CD4-positive, alpha-beta T cell treated with Interleukin-17A for 1 hour (primary cell): Measurements from ENCODE around the gene VPS8.
"Not testable (repeated sequence)": the region's sequence is repeated elsewhere in the genome, so short reads cannot be mapped to it uniquely, and the experiment has no call there.

ENCODE experiments used
- DNase-seq: peaks from one replicate; pipeline ENCODE4 v3.0.0-alpha.2; 2020

Gene VPS8

DNA sequence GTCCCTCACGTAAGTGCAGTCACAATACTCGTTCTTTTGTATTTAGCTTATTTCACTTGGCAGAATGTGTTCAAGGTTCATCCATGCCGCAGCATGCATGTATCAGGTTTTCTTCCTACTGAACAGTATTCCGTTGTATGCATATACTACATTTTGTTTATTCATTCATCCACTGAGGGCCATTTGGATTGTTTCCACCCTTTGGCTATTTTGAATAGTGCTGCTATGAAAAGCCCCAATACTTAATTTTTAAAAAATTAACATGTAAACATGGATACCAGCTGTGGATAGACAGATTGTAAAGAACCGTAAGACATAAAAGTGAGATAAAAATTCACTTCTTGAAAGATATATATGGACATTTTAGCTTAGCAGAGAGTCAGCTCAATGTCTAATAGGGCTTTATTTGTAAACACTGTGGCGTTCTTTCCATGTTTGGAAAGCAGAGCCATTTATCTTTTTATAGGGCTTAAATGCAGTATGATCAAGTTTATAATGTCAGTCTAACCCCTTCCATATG lies 115.9 kb downstream of the VPS8 start:
- DNase-seq = no peak

DNA sequence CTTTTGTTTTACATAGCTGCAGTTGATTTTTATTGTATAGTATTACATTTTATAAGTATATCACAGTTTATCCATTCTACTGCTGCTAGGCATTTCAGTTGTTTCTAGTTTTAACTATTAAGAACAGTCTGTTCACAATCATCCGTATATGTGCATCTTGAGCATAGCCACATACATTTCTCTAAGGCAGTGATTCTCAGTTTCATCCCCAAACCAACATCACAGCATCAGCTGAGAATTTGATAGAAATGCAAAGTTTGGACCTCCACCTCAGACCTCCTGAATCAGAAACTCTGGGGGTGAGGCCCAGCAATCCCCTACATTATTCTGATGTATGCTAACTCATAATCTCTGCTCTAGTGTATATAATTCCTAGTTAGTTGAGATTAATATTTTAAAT lies 120.8 kb downstream of the VPS8 start:
- DNase-seq = no peak

DNA sequence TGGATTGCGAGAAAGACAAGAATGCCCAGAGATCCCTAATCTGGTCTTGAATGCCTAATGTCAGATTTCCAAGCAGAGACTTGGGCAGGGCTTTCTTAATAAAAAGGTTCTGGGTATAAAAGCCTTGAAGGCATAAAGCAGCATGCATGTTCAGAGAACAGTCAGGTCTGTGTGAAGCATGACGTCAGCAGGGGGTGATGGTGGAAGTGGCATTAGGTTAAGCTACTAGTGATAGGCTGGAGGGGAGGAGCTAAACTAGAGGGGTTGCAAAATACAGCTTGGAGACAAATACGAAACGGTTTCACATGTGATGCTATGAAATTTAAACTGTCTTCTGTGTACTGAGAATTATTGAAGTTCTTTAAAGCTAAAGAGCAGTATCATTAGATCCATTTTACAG lies 125.6 kb downstream of the VPS8 start:
- no peak for DNase-seq

DNA sequence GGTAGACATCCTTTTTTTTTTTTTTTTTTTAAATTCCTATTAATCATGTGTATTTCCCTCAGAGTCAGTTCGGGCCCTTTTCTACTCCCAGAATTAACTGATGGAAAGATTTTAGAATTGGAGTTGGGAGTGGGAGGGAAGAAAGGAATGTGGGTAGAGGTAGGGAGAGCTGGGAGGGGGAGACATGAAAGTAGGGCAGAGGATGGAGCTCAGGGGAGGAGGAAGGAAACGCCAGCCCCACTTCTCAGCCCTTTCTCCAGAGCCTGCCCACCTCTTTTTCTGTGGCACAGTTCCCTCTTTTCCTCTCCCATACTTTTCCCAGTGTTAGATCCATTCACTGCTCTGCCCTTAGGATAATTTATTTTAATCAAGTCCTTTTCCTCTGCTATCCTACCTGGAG lies 129.4 kb downstream of the VPS8 start:
- no peak for DNase-seq

DNA sequence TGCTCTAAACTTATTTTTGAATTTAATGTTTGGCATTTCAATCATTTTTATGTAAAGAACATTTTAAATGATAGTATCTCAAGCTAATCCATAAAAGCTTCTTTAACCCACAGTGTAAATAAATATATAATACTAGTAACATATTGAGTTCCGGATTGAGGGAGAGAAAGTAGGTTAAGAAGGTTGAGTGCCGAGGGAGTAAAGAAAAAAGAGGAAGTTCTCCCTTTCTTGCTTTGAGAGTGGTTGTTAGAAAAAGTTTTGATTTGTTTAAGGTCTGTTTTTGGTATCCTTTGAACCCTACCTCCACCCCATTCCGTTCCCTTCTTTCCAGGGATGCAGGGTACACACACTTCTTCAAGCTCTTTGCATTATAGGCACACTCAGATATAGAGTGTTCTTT lies 130.8 kb downstream of the VPS8 start:
- no peak for DNase-seq

DNA sequence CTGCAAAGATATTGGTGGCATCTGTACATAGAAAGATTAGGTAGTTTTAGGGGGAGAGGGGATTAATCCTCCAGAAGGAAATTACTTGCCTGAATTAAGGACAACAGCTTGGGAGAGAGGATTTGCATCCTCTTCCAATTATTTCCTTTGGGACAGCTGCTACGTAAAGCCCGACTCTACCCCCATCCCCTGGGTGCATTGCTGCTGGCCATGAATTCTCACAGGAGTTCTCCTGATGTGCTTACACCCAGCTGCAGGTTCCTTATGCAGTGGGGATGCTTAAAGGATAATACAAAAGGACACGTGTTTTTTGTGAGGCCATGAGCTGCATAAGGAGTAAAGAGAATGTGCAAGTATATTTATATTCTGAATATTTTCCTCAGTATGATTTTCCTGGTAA lies 132.3 kb downstream of the VPS8 start:
- DNase-seq = no peak

DNA sequence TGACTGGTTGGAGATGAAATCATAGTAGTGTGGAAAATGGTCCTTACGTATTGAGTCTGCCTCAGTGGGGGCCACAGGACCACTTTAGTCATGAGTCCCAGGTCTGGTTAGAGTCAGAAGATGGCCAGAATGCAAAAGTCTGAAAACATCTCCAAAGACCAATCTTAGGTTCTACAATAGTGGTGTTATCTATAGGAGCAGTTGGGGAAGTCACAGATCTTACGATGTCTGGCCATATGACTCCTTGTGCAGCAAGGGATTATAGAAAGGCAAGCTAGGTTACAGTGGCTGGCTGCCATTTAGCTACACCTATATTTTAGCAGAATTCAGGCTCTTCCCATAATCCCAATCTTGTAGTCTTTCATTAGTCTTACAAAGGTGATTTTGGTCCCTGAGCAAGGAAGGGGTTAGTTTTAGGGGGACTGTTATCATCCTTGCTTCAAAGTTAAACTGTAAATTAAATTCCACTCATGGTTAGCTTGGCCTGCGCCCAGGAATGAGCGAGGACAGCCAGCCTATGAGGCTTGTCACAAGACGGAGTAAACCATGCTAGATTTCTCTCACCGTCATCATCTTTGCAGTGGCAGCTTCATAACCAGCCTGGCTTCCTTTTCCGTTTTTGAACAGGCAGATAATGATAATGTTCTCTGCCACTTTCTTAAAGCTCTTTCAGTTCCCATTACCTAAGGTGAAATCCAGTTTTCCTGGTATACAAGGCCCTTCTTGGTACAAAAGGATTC lies 134.1 kb downstream of the VPS8 start:
- no peak for DNase-seq

DNA sequence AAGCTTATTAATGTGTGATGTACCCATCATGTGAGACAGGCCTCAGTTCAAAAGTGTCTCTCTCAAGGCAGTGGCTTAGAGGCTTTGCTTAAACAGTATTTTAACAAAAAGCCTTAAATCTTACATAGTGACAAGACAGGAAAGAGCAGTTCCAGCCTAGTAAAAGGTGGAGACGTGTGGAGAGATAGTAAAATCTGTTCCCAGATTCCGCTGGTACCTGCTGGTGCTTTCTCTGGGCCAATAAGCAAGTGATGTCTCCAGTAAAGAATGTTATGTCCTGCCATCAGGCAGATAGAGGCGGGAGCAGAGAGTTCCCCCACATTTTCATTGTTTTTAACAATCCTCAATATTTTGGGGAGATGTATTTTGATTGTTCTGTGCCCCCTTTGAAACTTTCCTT lies 135.0 kb downstream of the VPS8 start:
- no peak for DNase-seq

DNA sequence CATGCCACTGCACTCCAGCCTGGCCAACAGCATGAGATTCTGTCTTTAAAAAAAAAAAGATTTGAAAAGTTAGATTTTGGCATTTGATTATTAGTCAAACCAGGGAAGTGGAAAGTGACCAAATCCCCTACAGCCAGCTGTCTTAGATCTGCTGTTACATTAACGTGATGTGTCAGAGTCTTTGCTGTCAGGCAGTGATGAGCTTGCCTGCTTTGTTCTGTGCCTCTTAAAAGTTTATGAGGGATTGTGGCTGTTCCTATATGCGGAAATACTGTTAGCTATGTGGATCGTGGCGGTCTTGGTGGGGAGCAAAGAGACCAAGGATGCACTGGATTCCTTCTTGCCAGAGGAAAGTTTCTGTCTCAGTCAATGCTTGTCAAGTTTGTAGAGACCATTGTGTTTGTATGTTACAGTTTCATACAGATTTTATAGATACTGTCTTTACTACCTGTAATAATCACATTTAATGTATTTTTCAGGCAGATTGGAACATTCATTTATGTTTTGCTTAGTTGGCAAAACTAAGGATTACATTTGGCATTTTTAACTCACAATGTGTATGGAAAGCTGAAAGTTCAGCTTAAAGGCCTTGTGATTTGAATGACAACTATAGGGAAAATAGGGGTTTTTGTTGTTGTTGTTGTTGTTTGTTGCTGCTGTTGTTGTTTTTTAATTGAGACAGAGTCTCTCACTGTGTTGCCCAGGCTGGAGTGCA lies 137.4 kb downstream of the VPS8 start:
- DNase-seq = no peak

DNA sequence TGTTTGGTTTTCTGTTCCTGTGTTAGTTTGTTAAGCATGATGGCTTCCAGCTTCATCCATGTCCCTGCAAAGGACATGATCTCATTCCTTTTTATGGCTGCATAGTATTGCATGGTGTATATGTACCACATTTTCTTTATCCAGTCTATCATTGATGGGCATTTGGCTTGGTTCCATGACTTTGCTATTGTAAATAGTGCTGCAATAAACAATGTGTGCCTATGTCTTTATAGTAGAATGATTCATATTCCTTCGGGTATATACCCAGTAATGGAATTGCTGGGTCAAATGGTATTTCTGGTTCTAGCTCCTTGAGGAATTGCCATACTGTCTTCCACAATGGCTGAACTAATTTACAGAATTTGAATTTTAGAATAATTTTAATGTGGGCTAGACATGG lies 138.8 kb downstream of the VPS8 start:
- not testable (repeated sequence) for DNase-seq

DNA sequence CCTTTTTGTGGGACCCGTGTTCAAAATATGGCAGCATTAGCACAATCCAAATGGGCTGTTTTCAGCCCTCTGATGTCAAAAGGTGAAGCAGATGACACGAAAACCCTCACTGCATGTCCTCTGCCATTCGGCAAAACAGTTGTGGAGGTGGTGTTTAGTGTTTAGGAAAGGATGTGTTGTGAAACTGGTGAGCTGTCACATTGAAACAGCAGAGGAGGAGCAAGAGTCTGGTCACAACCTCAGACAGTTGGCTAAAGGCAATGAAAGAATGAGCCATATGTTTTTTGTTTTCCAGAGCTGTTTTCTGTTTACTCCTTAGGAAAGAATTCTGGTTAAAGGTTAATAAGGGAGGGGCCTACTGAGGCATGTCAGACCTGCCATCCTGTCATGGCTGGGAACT lies 140.7 kb downstream of the VPS8 start:
- no peak for DNase-seq

DNA sequence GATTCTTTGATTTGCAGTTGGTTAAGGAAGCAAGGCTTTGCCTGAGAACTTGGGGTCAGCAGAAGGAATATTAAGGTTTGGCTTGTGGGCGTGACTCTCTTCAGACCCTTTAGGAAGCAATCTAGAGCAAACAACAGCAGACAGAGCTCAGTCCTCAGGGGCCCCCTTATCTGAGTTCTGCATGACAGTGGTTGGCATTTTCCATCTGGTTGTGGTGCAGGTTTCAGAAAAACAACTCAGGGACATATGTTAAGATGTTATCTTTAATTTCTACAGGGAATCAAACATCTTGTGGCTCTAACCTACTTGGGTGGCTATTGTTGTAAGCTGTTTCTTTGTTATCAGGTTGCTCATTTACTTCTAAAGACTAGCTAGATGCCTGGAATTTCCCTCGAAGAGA lies 141.4 kb downstream of the VPS8 start:
- no peak for DNase-seq

DNA sequence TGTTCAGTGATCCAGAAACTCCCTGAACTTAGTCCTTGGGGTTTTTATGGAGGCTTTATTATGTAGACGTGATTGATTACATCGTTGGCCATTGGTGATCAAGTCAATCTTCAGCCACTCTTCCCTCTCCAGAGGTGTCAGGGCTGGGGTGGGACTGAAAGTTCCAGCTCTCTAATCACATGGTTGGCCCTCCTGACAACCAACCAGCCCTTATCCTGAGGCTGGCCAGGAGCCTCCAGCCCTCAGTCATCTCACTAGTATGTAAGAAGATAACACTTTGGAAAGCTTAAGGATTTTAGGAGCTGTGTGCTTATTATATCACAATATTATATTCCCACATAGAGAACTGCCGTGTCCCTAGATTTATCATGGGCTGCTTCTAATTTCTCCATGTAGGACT lies 142.3 kb downstream of the VPS8 start:
- no peak for DNase-seq

DNA sequence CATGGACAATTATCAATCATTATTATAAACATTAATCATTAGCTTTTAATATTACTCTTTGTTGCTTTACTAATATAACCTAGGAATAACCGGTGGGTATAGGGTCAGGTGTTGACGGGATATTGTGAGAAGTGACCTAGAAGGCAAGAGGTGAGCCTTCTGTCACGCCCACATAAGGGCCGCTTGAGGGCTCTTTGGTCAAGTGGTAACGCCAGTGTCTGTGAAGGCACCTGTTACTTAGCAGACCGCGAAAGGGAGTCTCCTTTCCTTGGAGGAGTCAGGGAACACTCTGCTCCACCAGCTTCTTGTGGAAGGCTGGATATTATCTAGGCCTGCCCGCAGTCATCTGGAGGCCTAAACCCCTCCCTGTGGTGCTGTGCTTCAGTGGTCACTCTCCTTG lies 142.9 kb downstream of the VPS8 start:
- not testable (repeated sequence) for DNase-seq

DNA sequence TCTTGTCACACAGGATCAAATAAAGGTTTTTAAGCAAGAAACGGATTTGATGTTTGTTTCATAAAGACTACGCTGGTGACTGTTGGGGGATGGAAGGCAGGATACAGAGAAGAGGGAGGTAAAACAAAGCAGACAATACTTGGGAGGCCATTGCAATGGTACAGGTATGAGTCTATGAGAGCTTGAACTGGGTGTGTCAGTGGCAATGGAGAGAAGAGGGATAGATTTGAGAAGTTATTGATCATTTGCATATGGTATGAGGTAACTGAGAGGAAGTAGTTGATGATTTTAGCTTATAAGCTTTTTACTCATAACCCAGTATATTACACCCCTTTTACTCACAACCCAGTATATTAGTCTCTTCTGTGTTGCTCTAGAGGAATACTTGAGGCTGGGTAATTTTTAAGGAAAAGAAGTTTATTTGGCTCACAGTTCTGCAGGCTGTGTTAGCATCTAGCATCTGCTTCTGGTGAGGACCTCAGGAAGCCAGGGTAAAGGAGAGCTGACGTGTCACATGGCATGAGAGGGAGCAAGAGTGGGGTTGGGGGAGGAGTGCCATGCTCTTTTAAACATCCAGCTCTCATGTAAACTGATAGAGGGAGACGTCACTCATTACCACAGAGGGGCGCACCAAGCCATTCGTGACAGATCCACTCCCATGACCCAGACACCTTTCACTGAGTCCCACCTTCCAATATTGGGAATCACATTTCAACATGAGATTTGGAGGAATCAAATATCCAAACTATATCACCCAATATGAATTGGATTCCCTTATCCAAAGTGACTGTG lies 153.9 kb downstream of the VPS8 start:
- no peak for DNase-seq

DNA sequence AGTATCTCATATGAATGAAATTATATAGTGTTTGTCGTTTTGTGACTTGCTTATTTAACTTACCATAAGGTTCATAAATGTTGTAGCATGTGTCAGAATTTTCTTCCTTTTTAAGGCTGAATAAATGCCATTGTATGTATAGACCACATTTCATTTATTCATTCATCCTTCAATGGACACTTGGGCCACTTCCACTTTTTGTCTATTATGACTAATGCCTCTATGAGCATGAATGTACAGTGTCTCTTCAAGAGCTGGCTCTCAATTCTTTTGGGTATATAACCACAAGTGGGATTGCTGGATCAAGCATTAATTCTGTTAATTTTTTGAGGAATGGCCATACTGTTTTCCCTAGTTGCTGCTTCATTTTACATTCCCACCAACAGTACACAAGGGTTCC lies 156.1 kb downstream of the VPS8 start:
- no peak for DNase-seq

DNA sequence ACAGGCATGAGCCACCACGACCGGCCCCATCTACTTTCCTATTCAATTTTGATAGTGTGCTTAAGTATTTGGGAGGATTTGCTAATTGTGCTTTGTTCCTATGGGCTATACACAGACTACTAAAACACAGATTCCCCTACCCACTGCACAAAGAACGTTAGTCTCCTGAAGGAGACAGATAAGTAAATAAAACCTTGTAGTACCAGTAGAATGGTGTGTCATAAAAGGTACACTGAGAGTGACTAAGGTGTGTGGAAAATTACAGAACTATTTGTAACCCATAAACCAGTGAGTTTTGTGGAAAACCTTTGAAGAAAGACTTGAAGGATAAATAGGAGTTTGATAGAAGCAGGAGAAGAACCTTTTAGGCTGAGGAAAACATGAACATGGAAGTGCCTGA lies 158.2 kb downstream of the VPS8 start:
- DNase-seq = no peak

DNA sequence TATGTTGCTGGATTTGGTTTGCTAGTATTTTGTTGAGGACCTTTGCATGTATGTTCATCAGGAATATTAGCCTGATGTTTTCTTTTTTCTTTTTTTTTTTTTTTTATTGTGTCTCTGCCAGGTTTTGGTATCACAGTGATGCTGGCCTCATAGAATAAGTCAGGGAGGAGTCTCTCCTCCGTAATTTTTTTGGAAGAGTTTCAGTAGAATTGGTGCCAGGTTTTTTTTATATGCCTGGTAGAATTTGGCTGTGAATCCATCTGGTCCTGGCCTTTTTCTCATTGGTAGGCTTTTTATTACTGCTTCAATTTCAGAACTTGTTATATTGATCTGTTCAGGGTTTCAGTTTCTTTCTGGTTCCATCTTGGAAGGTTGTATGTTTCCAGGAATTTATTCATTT lies 165.8 kb downstream of the VPS8 start:
- DNase-seq = no peak

DNA sequence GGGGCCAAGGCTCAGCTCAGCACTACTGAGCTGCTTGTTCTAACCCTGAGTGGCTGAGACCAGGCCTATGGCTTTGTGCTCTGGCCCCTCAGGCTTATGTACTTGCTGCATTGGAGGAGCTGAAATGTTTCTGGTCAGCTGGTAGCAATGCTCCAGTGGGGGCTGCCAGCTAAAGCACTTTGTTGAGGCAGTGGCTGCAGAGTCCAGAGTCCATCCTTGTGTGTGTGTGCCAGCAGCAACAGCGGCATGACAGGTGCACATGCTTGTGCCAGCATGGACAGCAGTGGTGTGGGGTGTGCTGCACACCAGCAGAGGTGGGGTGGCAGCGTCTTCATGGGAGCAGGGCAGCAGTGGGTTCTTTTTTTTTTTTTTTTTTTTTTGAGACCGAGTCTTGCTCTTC lies 169.1 kb downstream of the VPS8 start:
- DNase-seq = no peak

DNA sequence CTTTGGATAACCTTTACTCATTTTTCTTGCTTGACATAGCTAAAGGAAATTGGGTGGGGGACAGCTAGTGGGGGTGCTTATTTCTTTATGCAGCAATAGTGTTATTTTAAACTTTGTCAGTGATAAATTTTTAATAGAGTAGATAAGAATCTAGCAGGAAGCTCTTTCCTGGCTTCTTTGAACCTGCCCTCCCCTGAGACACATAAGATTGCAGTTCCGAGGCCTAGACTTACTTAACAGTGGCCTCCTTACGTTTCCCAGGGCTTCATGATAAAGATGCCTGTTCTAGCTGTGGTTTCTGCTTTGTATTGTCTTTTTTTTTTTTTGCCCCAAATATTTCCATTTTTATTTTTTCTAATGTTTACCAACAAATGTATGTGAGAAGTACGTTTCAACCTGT lies 170.1 kb downstream of the VPS8 start:
- DNase-seq = no peak

DNA sequence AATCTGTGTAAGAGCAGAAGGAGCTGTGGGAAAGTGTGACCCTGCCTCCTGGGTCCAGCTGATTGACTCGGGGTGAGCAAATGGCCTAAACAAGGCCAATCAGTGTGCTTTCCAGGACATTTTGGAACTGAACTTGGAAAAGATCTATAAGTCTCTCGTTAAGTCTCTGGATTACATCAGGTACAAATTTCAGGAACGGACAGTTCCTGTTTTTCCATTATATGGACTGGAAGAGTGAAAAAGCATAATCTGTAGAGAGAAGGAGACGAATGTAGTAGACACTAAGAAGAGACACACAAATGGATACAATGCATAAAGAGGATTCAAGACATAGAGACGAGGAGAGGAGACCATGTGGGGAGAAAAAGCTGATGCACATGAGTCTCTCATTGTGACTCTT lies 173.6 kb downstream of the VPS8 start:
- no peak for DNase-seq

DNA sequence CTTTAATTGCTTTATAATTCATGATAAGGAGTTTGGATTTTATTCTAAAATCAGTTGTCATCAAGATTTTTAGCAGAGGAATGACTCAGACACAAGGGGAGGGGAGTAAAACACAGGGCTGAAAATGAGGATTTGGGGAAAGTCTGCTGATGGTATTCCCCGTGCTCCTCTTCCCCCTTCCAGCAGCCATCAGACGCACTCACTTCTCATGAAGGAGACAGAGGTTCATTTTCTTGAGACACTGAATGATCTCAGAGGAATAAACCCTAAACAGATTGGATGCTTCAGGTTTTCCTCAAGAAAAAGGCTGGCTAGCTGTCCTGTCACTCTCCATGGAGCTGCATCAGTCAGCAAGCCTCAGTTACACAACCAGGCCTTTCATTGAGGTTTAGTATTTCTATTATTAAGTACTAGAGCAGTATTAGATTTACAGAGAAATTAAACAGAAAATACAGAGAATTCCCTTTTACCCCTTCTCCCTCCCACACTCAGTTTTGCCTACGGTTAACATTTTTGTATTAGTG lies 174.5 kb downstream of the VPS8 start:
- DNase-seq = no peak

DNA sequence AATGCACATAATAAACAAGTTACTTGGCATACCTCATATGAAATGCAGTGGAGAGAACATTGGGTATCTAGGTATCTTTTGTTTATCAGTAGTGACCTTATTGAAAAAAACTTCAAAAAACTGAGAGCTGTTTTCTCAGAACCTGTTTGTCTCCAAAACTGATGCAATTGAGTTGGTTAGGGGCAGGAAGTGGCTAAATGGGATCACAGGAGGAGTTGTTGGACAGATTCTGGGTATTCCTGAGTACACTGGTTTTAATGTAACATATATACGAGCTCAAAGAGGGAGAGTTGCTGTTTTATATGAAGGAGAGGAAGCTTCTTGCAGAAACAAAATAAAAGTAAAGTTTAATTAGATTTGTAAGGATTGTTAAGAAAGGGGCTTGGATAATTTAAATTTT lies 181.4 kb downstream of the VPS8 start:
- DNase-seq = no peak

DNA sequence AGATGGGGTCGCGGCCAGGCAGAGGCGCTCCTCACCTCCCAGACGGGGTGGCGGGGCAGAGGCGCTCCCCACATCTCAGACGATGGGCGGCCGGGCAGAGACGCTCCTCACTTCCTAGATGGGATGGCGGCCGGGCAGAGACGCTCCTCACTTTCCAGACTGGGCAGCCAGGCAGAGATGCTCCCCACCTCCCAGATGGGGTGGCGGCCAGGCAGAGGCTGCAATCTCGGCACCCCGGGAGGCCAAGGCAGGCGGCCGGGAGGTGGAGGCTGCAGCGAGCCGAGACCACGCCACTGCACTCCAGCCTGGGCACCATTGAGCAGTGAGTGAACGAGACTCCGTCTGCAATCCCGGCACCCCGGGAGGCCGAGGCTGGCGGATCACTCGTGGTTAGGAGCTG lies 191.9 kb downstream of the VPS8 start:
- not testable (repeated sequence) for DNase-seq
